Ovary (tissue), 9 donors: ENCODE results near the gene IST1. TPM values are rescaled to one million over a fixed set of nuclear protein-coding genes. Genes with fewer than 3 reads are reported as not detected.

Experiments used
- DNase-seq, 5 donors: peaks; one replicate each; pipeline ENCODE4 v3.0.0-alpha.2; 2019 to 2020
- H3K27ac ChIP-seq, 2 donors: fragments of 200-600 bp; one replicate each; pipeline versions ENCODE4 v1.5.1 to v1.8.0; 2019 to 2022
- H3K27me3 ChIP-seq: fragments of 200-600 bp; one replicate; pipeline ENCODE4 v1.8.0; 2022
- H3K36me3 ChIP-seq: fragments of 200-600 bp; sonication (generic); one replicate; pipeline ENCODE4 v1.5.1; 2019
- H3K4me1 ChIP-seq: one replicate; pipeline ENCODE4 v1.8.1; 2013; ENCODE audit warnings: mild to moderate bottlenecking, moderate library complexity; ENCODE audit not compliant: insufficient read depth
- H3K4me3 ChIP-seq: fragments of 200-600 bp; sonication (generic); one replicate; pipeline ENCODE4 v1.5.1; 2017
- H3K9me3 ChIP-seq, 2 donors: fragments of 200-600 bp in 1 of 2; sonication (generic) in 1 of 2; one replicate each; pipeline versions ENCODE4 v1.5.1 to v1.8.1; 2013 to 2019; ENCODE audit warnings: mild to moderate bottlenecking in 1 of 2, moderate library complexity in 1 of 2
- CTCF ChIP-seq, 3 donors: fragments of 450-650 bp in 2 of 3; fragments of 200-600 bp in 1 of 3; IDR thresholded peaks; one replicate each; pipeline versions ENCODE4 v1.5.1 to v1.8.0; 2016 to 2022; ENCODE audit warnings: antibody characterized with exemption in 3 of 3, mild to moderate bottlenecking in 1 of 3
- EP300 ChIP-seq: sonication (generic); formaldehyde crosslinking; IDR thresholded peaks from one replicate; pipeline ENCODE4 v1.6.1; 2017; ENCODE audit warnings: antibody characterized with exemption
- POLR2A ChIP-seq: fragments of 450-650 bp; IDR thresholded peaks from one replicate; pipeline ENCODE4 v1.6.1; 2017; ENCODE audit warnings: antibody characterized with exemption, mild to moderate bottlenecking, moderate library complexity
- WGBS, 3 donors: extraction: QIAGEN DNeasy Blood & Tissue Kit in 1 of 3; methylation state at CpG; one replicate each; pipeline versions ENCODE4 v1.1.5 to v1.1.7; 2013 to 2017; 5-methylcytosine and 5-hydroxymethylcytosine counted together
- intact Hi-C, 4 donors: fragments of 100-400 bp; cut with DNase I; formaldehyde crosslinking; loops; one replicate each; pipeline versions ENCODE4 v1.11.0 to v1.15.1; 2022 to 2023
- polyA plus RNA-seq, 2 donors: library from polyadenylated mRNA; stranded (reverse); fragments of 200-250 nt in 1 of 2; fragments of 350-450 nt in 1 of 2; fragmentation: Illumina TruSeq in 1 of 2; extraction: RNeasy Lipid Tissue Mini Kit (QIAGEN cat#74804) in 1 of 2; gene quantifications; one replicate each; pipeline ENCODE4 v1.2.3, GENCODE V29; 2013 to 2014
- total RNA-seq, 7 donors: library from RNA; depleted of rRNA in 2 of 7; stranded (reverse); fragments of >200 nt in 2 of 7; fragmentation: NEBNext Ultra II Directional in 3 of 7; extraction: Animal tissue kit (Norgen Biotek cat#: 25700) in 3 of 7; gene quantifications; one replicate each; pipeline versions ENCODE4 v1.1.0 to v1.2.4, GENCODE V29; 2016 to 2023
- donor health status: DM: no; HTN: no; CAD: no; lungs with moderate emphysema.
- donor health status: DM: no; HTN: no; CAD: no.
- donor health status: Bipolar disorder and iron deficiency.
- donor health status: DM: yes; HTN: yes; CAD: no.
- donor health status: DM: no; HTN: no; CAD: no.
- donor health status: DM: yes; HTN: yes; CAD: no.

IST1 gene
- total and polyA plus RNA-seq, 9 donors, result 119 to 324 (median 169) TPM

- TF ChIP-seq EP300 (no peak), POLR2A (no peak), CTCF (IDR thresholded peaks at IDR 0.05) (no peak)
- WGBS, 3 donors, result 89 to 91% (median 90%) methylated on average over 6 of the region's 6 CpGs
Measured at GRCh38 chr16:71912534-71913275, 17.4 kb downstream of the IST1 start.

DNA sequence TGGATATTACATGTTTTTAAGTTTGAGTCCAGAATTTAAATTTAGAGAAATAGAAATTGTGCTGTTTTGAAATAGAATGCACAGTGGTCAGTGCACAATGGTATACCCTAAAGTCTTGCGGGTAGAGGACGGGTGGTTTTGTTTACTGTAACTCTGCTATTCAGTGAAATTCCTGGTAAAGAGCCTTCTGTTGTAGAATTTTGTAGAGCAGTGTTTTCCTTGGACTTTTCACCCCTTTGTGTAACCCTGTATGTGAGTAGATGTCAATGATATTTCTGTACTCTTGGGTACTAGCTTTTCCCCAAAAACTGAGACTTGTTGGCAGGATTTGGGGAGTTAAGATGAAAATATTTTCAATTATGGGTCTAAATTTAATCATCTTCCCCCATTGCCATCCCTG, 19.5 kb downstream of the IST1 start:
- TF ChIP-seq POLR2A (no peak), EP300 (no peak), CTCF (IDR thresholded peaks at IDR 0.05) (no peak)
- Histone ChIP-seq H3K4me1 (peaks cover 23% of the 10 kb centered on the region), H3K36me3 (no peaks in the 10 kb centered on the region)

More at GRCh38 chr16:71912534-71913275, 17.4 kb downstream of the IST1 start:
- Histone ChIP-seq H3K27ac (no peak overlapping the region), H3K9me3 (no peaks in the 10 kb centered on the region), H3K36me3 (no peaks in the 10 kb centered on the region), H3K4me1 (peaks cover 19% of the 10 kb centered on the region), H3K27me3 (no peaks in the 10 kb centered on the region), H3K4me3 (no peak overlapping the region)
- intact Hi-C loops, result no loop called here
- no peak for DNase-seq

GRCh38 chr16:71915350-71915749, 20.0 kb downstream of the IST1 start:
- Histone ChIP-seq H3K9me3 (no peaks in the 10 kb centered on the region), H3K4me1 (peaks cover 23% of the 10 kb centered on the region), H3K4me3 (no peak overlapping the region), H3K36me3 (no peaks in the 10 kb centered on the region), H3K27ac (no peak overlapping the region), H3K27me3 (no peaks in the 10 kb centered on the region)
- DNase-seq, result no peak
- whole genome bisulfite sequencing, 3 donors, result 89 to 98% (median 90%) methylated on average over 2 of the region's 2 CpGs
- intact Hi-C loops, result no loop called here
- TF ChIP-seq POLR2A (no peak), CTCF (IDR thresholded peaks at IDR 0.05) (no peak), EP300 (no peak)

More for the DNA sequence above, 19.5 kb downstream of the IST1 start:
- no peaks in the 10 kb centered on the region for H3K27me3 ChIP-seq
- intact Hi-C loops, result no loop called here
- no peaks in the 10 kb centered on the region for H3K9me3 ChIP-seq
- no peak overlapping the region for H3K27ac ChIP-seq
- DNase-seq, result no peak
- H3K4me3 ChIP-seq, result no peak overlapping the region
- WGBS, 3 donors, result 19 to 54% (median 34%) methylated on average over 2 of the region's 2 CpGs

DNA sequence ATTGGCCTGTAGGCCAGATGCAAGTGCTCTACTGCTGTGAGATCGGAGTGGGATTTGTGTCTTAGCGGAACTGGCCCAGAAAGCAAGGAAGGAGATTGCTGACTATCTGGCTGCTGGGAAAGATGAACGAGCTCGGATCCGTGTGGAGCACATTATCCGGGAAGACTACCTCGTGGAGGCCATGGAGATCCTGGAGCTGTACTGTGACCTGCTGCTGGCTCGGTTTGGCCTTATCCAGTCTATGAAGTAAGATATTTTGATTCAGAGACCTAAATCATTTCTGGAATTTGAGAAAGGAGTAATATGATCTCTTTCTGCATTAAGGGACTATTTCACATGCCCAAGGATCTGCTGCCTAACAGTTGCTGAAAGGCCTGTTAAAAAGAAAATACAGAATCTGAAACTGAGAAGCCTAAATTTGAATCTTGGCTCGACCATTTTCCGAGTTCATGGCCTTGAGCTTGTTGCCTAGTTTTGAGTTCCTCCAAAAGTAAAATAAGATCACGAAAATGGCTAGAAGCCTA, 21.1 kb downstream of the IST1 start:
- peak in 2 of 5 donors; percentile 13 to 23 for DNase-seq
- Histone ChIP-seq H3K4me1 (peaks cover 21% of the 10 kb centered on the region), H3K9me3 (no peaks in the 10 kb centered on the region), H3K27ac (peak overlapping the region in 1 of 2 donors; percentile 12), H3K36me3 (no peaks in the 10 kb centered on the region), H3K4me3 (no peak overlapping the region), H3K27me3 (no peaks in the 10 kb centered on the region)
- no peak for TF ChIP-seq POLR2A
- no peak for TF ChIP-seq EP300
- WGBS, 3 donors, result 25 to 48% (median 27%) methylated on average over 11 of the region's 11 CpGs
- intact Hi-C loops, result no loop called here

GRCh38 chr16:71917900-71918299, 22.6 kb downstream of the IST1 start:
- H3K27ac ChIP-seq, result no peak overlapping the region
- H3K9me3 ChIP-seq, result no peaks in the 10 kb centered on the region
- no peaks in the 10 kb centered on the region for H3K36me3 ChIP-seq
- intact Hi-C loops, result no loop called here
- no peak for DNase-seq
- no peak for TF ChIP-seq CTCF (IDR thresholded peaks at IDR 0.05)
- no peak for TF ChIP-seq POLR2A
- TF ChIP-seq EP300, result no peak
- H3K27me3 ChIP-seq, result no peaks in the 10 kb centered on the region
- H3K4me1 ChIP-seq, result peaks cover 21% of the 10 kb centered on the region
- no peak overlapping the region for H3K4me3 ChIP-seq
- 51 to 58% (median 57%) methylated on average over 6 of the region's 6 CpGs for WGBS, 3 donors
